HepG2 (cell line): ENCODE data around the gene L3MBTL1. TPM values are rescaled to one million over a fixed set of nuclear protein-coding genes. Genes with fewer than 3 reads are reported as not detected.

Source experiments
- ZMYM2 ChIP-seq: sonication (generic); formaldehyde crosslinking; IDR thresholded peaks from 2 replicates; pipeline ENCODE4 v1.8.0; 2022; ENCODE audit warnings: mild to moderate bottlenecking, missing genetic modification reagents
- ZNF383 ChIP-seq: sonication (generic); formaldehyde crosslinking; IDR thresholded peaks from 2 replicates; pipeline ENCODE4 v1.4.0; 2020; ENCODE audit warnings: missing genetic modification reagents, mild to moderate bottlenecking, borderline replicate concordance
- polyA plus RNA-seq, 8 experiments: library from polyadenylated mRNA; depleted of rRNA in 3 of 8; stranded (reverse) in 7 of 8; unstranded in 1 of 8; fragments of >200 nt; fragmentation: Illumina TruSeq in 4 of 8; extraction: Trizol in 4 of 8; gene quantifications; 2 replicates each; pipeline versions ENCODE4 v1.2.1 to v1.2.3, GENCODE V29; 2011 to 2016; ENCODE audit warnings: low read depth in 4 of 8, missing spikeins in 1 of 8, mixed read lengths in 1 of 8; ENCODE audit not compliant: insufficient read depth in 1 of 8
- total RNA-seq, 5 experiments: library from RNA; depleted of rRNA; stranded (reverse); fragments of >200 nt; fragmentation: Illumina TruSeq; extraction: Trizol; gene quantifications; 2 replicates each; pipeline ENCODE4 v1.2.3, GENCODE V29; 2016; ENCODE audit warnings: low read depth in 1 of 5
- TF ChIP-seq, protein P1 (sequence below): sonication (generic); formaldehyde crosslinking; IDR thresholded peaks from 2 replicates; pipeline ENCODE4 v1.8.0; 2022; ENCODE audit warnings: low read depth, missing genetic modification reagents
- TF ChIP-seq, protein P2 (sequence below): sonication (generic); formaldehyde crosslinking; IDR thresholded peaks from 2 replicates; pipeline ENCODE4 v1.5.0; 2020; ENCODE audit warnings: missing genetic modification reagents
- TF ChIP-seq, protein P3 (sequence below): sonication (generic); formaldehyde crosslinking; IDR thresholded peaks from 2 replicates; pipeline ENCODE4 v1.5.0; 2020; ENCODE audit warnings: mild to moderate bottlenecking, missing genetic modification reagents, borderline replicate concordance

L3MBTL1 gene
- total and polyA plus RNA-seq, 2 of the 13 experiments (the other 11 are each of a cell fraction or from before 2014, with no cell fraction given) = 9.0 to 17.8 TPM

DNA sequence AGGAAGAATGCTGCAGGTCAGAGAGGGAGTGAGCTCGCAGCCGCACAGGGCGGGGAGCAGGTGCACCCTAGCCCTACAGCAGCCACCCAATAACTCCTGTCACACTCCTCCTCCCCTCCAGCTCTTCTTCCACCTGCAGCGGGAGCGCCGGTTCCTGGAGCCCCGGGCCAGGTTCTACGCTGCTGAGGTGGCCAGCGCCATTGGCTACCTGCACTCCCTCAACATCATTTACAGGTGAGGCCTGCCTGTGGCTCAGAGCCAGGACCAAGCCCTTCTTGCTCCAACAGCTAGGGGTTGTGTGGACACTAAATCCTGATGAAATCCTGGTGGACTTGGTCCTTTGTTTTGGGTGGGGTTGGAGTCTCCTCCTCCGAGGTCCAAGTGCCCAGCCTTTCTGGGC, 63.0 kb downstream of the L3MBTL1 start (continued):
- TF ChIP-seq, protein P1, sequence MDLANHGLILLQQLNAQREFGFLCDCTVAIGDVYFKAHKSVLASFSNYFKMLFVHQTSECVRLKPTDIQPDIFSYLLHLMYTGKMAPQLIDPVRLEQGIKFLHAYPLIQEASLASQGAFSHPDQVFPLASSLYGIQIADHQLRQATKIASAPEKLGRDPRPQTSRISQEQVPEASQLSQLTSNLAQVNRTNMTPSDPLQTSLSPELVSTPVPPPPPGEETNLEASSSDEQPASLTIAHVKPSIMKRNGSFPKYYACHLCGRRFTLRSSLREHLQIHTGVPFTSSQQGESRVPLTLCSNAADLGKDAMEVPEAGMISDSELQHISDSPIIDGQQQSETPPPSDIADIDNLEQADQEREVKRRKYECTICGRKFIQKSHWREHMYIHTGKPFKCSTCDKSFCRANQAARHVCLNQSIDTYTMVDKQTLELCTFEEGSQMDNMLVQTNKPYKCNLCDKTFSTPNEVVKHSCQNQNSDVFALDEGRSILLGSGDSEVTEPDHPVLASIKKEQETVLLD (CRISPR knock-in tag) = no peak
- TF ChIP-seq ZMYM2 (CRISPR knock-in tag) (no peak), ZNF383 (CRISPR knock-in tag) (no peak)
- TF ChIP-seq, protein P2, sequence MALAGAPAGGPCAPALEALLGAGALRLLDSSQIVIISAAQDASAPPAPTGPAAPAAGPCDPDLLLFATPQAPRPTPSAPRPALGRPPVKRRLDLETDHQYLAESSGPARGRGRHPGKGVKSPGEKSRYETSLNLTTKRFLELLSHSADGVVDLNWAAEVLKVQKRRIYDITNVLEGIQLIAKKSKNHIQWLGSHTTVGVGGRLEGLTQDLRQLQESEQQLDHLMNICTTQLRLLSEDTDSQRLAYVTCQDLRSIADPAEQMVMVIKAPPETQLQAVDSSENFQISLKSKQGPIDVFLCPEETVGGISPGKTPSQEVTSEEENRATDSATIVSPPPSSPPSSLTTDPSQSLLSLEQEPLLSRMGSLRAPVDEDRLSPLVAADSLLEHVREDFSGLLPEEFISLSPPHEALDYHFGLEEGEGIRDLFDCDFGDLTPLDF (CRISPR knock-in tag) = no peak
- TF ChIP-seq, protein P3, sequence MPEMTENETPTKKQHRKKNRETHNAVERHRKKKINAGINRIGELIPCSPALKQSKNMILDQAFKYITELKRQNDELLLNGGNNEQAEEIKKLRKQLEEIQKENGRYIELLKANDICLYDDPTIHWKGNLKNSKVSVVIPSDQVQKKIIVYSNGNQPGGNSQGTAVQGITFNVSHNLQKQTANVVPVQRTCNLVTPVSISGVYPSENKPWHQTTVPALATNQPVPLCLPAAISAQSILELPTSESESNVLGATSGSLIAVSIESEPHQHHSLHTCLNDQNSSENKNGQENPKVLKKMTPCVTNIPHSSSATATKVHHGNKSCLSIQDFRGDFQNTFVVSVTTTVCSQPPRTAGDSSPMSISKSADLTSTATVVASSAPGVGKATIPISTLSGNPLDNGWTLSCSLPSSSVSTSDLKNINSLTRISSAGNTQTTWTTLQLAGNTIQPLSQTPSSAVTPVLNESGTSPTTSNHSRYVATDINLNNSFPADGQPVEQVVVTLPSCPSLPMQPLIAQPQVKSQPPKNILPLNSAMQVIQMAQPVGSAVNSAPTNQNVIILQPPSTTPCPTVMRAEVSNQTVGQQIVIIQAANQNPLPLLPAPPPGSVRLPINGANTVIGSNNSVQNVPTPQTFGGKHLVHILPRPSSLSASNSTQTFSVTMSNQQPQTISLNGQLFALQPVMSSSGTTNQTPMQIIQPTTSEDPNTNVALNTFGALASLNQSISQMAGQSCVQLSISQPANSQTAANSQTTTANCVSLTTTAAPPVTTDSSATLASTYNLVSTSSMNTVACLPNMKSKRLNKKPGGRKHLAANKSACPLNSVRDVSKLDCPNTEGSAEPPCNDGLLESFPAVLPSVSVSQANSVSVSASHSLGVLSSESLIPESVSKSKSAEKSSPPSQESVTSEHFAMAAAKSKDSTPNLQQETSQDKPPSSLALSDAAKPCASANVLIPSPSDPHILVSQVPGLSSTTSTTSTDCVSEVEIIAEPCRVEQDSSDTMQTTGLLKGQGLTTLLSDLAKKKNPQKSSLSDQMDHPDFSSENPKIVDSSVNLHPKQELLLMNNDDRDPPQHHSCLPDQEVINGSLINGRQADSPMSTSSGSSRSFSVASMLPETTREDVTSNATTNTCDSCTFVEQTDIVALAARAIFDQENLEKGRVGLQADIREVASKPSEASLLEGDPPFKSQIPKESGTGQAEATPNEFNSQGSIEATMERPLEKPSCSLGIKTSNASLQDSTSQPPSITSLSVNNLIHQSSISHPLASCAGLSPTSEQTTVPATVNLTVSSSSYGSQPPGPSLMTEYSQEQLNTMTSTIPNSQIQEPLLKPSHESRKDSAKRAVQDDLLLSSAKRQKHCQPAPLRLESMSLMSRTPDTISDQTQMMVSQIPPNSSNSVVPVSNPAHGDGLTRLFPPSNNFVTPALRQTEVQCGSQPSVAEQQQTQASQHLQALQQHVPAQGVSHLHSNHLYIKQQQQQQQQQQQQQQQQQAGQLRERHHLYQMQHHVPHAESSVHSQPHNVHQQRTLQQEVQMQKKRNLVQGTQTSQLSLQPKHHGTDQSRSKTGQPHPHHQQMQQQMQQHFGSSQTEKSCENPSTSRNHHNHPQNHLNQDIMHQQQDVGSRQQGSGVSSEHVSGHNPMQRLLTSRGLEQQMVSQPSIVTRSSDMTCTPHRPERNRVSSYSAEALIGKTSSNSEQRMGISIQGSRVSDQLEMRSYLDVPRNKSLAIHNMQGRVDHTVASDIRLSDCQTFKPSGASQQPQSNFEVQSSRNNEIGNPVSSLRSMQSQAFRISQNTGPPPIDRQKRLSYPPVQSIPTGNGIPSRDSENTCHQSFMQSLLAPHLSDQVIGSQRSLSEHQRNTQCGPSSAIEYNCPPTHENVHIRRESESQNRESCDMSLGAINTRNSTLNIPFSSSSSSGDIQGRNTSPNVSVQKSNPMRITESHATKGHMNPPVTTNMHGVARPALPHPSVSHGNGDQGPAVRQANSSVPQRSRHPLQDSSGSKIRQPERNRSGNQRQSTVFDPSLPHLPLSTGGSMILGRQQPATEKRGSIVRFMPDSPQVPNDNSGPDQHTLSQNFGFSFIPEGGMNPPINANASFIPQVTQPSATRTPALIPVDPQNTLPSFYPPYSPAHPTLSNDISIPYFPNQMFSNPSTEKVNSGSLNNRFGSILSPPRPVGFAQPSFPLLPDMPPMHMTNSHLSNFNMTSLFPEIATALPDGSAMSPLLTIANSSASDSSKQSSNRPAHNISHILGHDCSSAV (CRISPR knock-in tag) = no peak
